ENCODE measurements around the gene SLIT3.

The SLIT3 gene

DNA sequence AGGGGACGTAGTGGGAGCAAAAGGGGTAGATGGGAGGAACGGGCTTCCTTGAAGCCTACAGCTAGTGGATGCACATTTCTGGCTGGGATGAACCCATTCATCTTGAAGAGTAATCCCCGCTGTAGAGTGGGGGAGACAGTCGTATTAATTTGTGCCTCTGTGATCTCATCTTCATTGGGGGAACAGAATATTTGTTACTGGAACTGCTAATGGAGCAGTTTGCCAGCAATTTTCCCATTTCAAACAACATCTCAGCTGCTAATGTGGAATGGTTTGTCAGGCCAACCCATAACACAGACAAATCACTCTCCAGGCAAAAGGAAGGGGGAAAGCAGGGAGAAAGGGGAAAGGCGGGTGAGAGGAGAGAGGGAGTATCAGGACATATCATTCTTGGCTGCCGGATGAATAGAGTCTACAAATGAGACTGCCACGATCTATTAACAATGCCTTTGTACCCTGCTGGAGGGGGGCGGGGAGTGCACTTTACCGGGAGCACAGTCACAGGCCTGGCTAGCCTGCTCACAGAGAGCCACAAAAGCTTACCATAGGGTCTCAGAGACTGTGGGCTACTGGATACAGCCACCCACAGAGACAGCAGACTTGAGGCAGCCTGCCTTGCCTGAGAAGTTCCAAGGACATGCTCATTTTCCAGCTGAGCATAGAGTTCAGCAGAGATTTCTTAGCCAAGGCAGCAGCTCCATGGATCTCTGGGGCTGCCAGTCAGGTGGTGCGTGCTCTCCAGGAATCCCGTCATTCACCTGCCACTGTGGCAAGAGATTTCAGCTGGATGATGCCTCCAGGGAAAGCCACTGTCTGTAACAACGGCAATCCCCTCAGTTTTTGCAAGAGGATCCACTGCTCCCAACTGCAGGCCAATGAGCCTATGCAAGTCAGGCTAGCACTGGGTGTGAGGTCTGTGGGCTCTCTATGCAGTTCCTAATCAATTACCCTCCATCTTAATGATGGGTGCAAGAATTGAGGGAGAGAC lies 504.1 kb downstream of the SLIT3 start (continued):
- TF ChIP-seq, protein P1, sequence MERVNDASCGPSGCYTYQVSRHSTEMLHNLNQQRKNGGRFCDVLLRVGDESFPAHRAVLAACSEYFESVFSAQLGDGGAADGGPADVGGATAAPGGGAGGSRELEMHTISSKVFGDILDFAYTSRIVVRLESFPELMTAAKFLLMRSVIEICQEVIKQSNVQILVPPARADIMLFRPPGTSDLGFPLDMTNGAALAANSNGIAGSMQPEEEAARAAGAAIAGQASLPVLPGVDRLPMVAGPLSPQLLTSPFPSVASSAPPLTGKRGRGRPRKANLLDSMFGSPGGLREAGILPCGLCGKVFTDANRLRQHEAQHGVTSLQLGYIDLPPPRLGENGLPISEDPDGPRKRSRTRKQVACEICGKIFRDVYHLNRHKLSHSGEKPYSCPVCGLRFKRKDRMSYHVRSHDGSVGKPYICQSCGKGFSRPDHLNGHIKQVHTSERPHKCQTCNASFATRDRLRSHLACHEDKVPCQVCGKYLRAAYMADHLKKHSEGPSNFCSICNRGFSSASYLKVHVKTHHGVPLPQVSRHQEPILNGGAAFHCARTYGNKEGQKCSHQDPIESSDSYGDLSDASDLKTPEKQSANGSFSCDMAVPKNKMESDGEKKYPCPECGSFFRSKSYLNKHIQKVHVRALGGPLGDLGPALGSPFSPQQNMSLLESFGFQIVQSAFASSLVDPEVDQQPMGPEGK (tag by site-specific recombination; IDR thresholded peaks at IDR 0.05): no peak
- no peak for TF ChIP-seq ZNF175 (tag by site-specific recombination; IDR thresholded peaks at IDR 0.05)
- no peak for TF ChIP-seq ZNF37A (tag by site-specific recombination; IDR thresholded peaks at IDR 0.05)
- TF ChIP-seq PRDM1 (tag by site-specific recombination; IDR thresholded peaks at IDR 0.05): peak; percentile 48
- TF ChIP-seq ZNF423 (tag by site-specific recombination; IDR thresholded peaks at IDR 0.05): no peak
- no peak for TF ChIP-seq ZNF138 (tag by site-specific recombination; IDR thresholded peaks at IDR 0.05; ENCODE audit: borderline replicate concordance)
- TF ChIP-seq IKZF3 (tag by site-specific recombination; IDR thresholded peaks at IDR 0.05): no peak
- no peak for TF ChIP-seq SCRT2 (tag by site-specific recombination; IDR thresholded peaks at IDR 0.05)
- TF ChIP-seq, protein P2, sequence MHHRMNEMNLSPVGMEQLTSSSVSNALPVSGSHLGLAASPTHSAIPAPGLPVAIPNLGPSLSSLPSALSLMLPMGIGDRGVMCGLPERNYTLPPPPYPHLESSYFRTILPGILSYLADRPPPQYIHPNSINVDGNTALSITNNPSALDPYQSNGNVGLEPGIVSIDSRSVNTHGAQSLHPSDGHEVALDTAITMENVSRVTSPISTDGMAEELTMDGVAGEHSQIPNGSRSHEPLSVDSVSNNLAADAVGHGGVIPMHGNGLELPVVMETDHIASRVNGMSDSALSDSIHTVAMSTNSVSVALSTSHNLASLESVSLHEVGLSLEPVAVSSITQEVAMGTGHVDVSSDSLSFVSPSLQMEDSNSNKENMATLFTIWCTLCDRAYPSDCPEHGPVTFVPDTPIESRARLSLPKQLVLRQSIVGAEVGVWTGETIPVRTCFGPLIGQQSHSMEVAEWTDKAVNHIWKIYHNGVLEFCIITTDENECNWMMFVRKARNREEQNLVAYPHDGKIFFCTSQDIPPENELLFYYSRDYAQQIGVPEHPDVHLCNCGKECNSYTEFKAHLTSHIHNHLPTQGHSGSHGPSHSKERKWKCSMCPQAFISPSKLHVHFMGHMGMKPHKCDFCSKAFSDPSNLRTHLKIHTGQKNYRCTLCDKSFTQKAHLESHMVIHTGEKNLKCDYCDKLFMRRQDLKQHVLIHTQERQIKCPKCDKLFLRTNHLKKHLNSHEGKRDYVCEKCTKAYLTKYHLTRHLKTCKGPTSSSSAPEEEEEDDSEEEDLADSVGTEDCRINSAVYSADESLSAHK (tag by site-specific recombination; IDR thresholded peaks at IDR 0.05): no peak
- TF ChIP-seq ZNF76 (tag by site-specific recombination; IDR thresholded peaks at IDR 0.05; ENCODE audit: borderline replicate concordance, low read depth): no peak

DNA sequence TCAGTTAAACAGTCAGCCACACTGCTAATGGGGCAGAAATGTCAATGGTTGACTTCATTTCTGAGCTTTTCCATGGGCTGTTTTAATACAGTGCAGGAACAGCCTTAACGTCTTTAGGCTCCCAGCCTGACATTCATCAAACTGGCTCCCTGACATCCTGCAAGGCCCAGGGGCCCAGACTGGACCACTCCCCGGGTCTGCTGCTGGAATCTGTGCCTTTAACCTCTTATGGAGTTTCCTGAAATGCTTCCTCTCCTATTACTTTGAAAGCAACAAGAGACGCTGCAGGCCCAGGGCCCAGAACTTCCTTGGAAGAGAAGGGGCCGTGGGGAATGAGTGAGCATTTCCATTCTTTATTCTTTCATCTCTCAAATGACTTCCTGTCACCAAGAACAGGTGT lies 504.9 kb downstream of the SLIT3 start:
- no peak overlapping the region for H3K4me3 ChIP-seq (ENCODE audit: low read depth, low read length)
- H3K4me1 ChIP-seq (ENCODE audit: control insufficient read depth, insufficient read depth, low read length): peaks cover 2% of the 10 kb centered on the region; the same call in 1 of the 2 replicates
- no peak overlapping the region for H3K27ac ChIP-seq (ENCODE audit: extremely low read depth, low read depth, low read length)
- ChIA-PET POLR2A (no interaction called here), CTCF (interaction anchor here (0.6 kb wide), 1 partner anchor 12 kb away, joined by 3 read pairs; no protein-coding TSS in a partner anchor)
- no peaks in the 10 kb centered on the region for H3K9me3 ChIP-seq (ENCODE audit: control insufficient read depth, insufficient read depth, low read depth, low read length)
- no peak for TF ChIP-seq ZBTB17 (tag by site-specific recombination; IDR thresholded peaks at IDR 0.05)
- no peak for TF ChIP-seq ZFP41 (tag by site-specific recombination; IDR thresholded peaks at IDR 0.05; ENCODE audit: borderline replicate concordance)
- TF ChIP-seq ZNF416 (tag by site-specific recombination; IDR thresholded peaks at IDR 0.05): no peak
- H3K36me3 ChIP-seq (ENCODE audit: control insufficient read depth in 2 of 2, insufficient read depth in 1 of 2, low read length in 2 of 2): no peaks in the 10 kb centered on the region

- Histone ChIP-seq H3K9me3 (ENCODE audit: control insufficient read depth, insufficient read depth, low read depth, low read length) (no peaks in the 10 kb centered on the region), H3K27ac (ENCODE audit: extremely low read depth, low read depth, low read length) (peak overlapping the region; percentile 30; the same call in 1 of the 2 replicates), H3K4me1 (ENCODE audit: control insufficient read depth, insufficient read depth, low read length) (peaks cover 2% of the 10 kb centered on the region; the same call in 1 of the 2 replicates), H3K4me3 (ENCODE audit: low read depth, low read length) (no peak overlapping the region), H3K36me3 (ENCODE audit: control insufficient read depth in 2 of 2, insufficient read depth in 1 of 2, low read length in 2 of 2) (no peaks in the 10 kb centered on the region)
- POLR2A ChIA-PET: no interaction called here
- CTCF ChIA-PET: interaction anchor here (0.6 kb wide), 1 partner anchor 332 kb away, joined by 3 read pairs; no protein-coding TSS in a partner anchor
- TF ChIP-seq ZBTB1 (tag by site-specific recombination; IDR thresholded peaks at IDR 0.05) (no peak), ZNF548 (tag by site-specific recombination; IDR thresholded peaks at IDR 0.05) (0 out of 2 replicates have a peak, but pooled peaks have one; percentile 10), ZNF184 (tag by site-specific recombination; IDR thresholded peaks at IDR 0.05) (peak; percentile 68), SP2 (tag by site-specific recombination; IDR thresholded peaks at IDR 0.05) (peak; percentile 26; the same call in 1 of the 2 replicates), ZNF600 (tag by site-specific recombination; IDR thresholded peaks at IDR 0.05) (peak; percentile 92), ZNF830 (tag by site-specific recombination; IDR thresholded peaks at IDR 0.05; ENCODE audit: low read depth) (no peak), ZBTB20 (tag by site-specific recombination; IDR thresholded peaks at IDR 0.05) (peak; percentile 17; the same call in 1 of the 2 replicates)
- TF ChIP-seq, protein P3, sequence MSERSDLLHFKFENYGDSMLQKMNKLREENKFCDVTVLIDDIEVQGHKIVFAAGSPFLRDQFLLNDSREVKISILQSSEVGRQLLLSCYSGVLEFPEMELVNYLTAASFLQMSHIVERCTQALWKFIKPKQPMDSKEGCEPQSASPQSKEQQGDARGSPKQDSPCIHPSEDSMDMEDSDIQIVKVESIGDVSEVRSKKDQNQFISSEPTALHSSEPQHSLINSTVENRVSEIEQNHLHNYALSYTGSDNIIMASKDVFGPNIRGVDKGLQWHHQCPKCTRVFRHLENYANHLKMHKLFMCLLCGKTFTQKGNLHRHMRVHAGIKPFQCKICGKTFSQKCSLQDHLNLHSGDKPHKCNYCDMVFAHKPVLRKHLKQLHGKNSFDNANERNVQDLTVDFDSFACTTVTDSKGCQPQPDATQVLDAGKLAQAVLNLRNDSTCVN (tag by site-specific recombination; optimal IDR thresholded peaks at IDR 0.05): no peak
These were observed 506.8 kb downstream of the SLIT3 start for GRCh38 chr5:168793841-168794837.
